WTC11 (cell line): Measurements from ENCODE around the gene LANCL2. TPM values are rescaled to one million over a fixed set of nuclear protein-coding genes. Genes with fewer than 3 reads are reported as not detected.

Experiments used
- ATAC-seq: fragments of 200-7000 bp; cut with Tn5 transposase; 2 replicates; pipeline ENCODE4 v1.10.0; 2021; ENCODE audit warnings: mild to moderate bottlenecking, moderate library complexity
- CTCF ChIA-PET: fragments of 300-600 bp; sonication (Branson Sonifier 250); formaldehyde crosslinking; loops from one replicate; lab custom pipeline; 2021; ENCODE audit warnings: antibody characterized with exemption; lab: Charles Lee
- POLR2A ChIA-PET: fragments of 350-600 bp; sonication (Branson Sonifier 250); formaldehyde crosslinking; loops from one replicate; lab custom pipeline; 2021; ENCODE audit warnings: antibody characterized with exemption; lab: Charles Lee
- DNase-seq: peaks from one replicate; pipeline ENCODE4 v3.0.0; 2021; ENCODE audit warnings: low spot score
- H3K27ac Mint-ChIP-seq: 2 replicates; pipeline ENCODE4 v1.8.0; 2021; ENCODE audit warnings: mixed read lengths
- H3K27me3 Mint-ChIP-seq: 2 replicates; pipeline ENCODE4 v1.8.0; 2021; ENCODE audit warnings: low read depth, mild to moderate bottlenecking, moderate library complexity, mixed read lengths
- H3K36me3 Mint-ChIP-seq: 2 replicates; pipeline ENCODE4 v1.8.0; 2021; ENCODE audit warnings: mixed read lengths
- H3K4me1 Mint-ChIP-seq: 2 replicates; pipeline ENCODE4 v1.8.0; 2022; ENCODE audit warnings: mixed read lengths
- H3K4me3 Mint-ChIP-seq: 2 replicates; pipeline ENCODE4 v1.8.0; 2021; ENCODE audit warnings: mild to moderate bottlenecking, moderate library complexity, mixed read lengths
- H3K9me3 Mint-ChIP-seq: 2 replicates; pipeline ENCODE4 v1.8.0; 2021; ENCODE audit warnings: mixed read lengths
- AR ChIP-seq: fragments of 250-450 bp; sonication (Bioruptor Pico); IDR thresholded peaks from 2 replicates; pipeline ENCODE4 v1.9.0; 2021; ENCODE audit warnings: mild to moderate bottlenecking
- ARID4B ChIP-seq: sonication (generic); formaldehyde crosslinking; IDR thresholded peaks from 2 replicates; pipeline ENCODE4 v1.8.0; 2023; ENCODE audit warnings: missing genetic modification reagents, mild to moderate bottlenecking, borderline replicate concordance
- ATF1 ChIP-seq: sonication (generic); formaldehyde crosslinking; IDR thresholded peaks from 2 replicates; pipeline ENCODE4 v1.8.1; 2023; ENCODE audit warnings: mild to moderate bottlenecking, moderate library complexity, missing genetic modification reagents
- ATF3 ChIP-seq: sonication (generic); formaldehyde crosslinking; conservative IDR thresholded peaks from 2 replicates; pipeline ENCODE4 v1.8.1; 2022; ENCODE audit warnings: mild to moderate bottlenecking, missing genetic modification reagents
- CREB1 ChIP-seq: sonication (generic); formaldehyde crosslinking; IDR thresholded peaks from 2 replicates; pipeline ENCODE4 v1.8.0; 2023; ENCODE audit warnings: mild to moderate bottlenecking, missing genetic modification reagents
- CREM ChIP-seq: sonication (generic); formaldehyde crosslinking; IDR thresholded peaks from 2 replicates; pipeline ENCODE4 v1.8.1; 2022; ENCODE audit warnings: mild to moderate bottlenecking, missing genetic modification reagents, moderate library complexity
- ERG ChIP-seq: fragments of 250-450 bp; sonication (Bioruptor Pico); IDR thresholded peaks from 2 replicates; pipeline ENCODE4 v1.8.0; 2021; ENCODE audit warnings: mild to moderate bottlenecking
- ETV6 ChIP-seq: sonication (generic); formaldehyde crosslinking; IDR thresholded peaks from 2 replicates; pipeline ENCODE4 v1.8.1; 2022; ENCODE audit warnings: mild to moderate bottlenecking, missing genetic modification reagents
- HMGA2 ChIP-seq: fragments of 250-450 bp; sonication (Bioruptor Pico); IDR thresholded peaks from 2 replicates; pipeline ENCODE4 v1.4.0; 2021; ENCODE audit warnings: mild to moderate bottlenecking, moderate library complexity
- MXD4 ChIP-seq: fragments of 250-450 bp; sonication (Bioruptor Pico); IDR thresholded peaks from 2 replicates; pipeline ENCODE4 v1.8.0; 2021; ENCODE audit warnings: mild to moderate bottlenecking, moderate library complexity, borderline replicate concordance
- MYBL2 ChIP-seq: sonication (generic); formaldehyde crosslinking; IDR thresholded peaks from 2 replicates; pipeline ENCODE4 v1.8.1; 2023; ENCODE audit warnings: mild to moderate bottlenecking, moderate library complexity, missing genetic modification reagents
- NFATC4 ChIP-seq: fragments of 250-450 bp; sonication (Bioruptor Pico); IDR thresholded peaks from 2 replicates; pipeline ENCODE4 v1.9.0; 2021; ENCODE audit warnings: mild to moderate bottlenecking
- NR2C2 ChIP-seq: sonication (generic); formaldehyde crosslinking; IDR thresholded peaks from 2 replicates; pipeline ENCODE4 v1.8.0; 2022; ENCODE audit warnings: mild to moderate bottlenecking, missing genetic modification reagents
- NR3C1 ChIP-seq: sonication (generic); formaldehyde crosslinking; conservative IDR thresholded peaks from 2 replicates; pipeline ENCODE4 v1.8.1; 2023; ENCODE audit warnings: low read depth, mild to moderate bottlenecking, missing genetic modification reagents
- OVOL2 ChIP-seq: fragments of 250-450 bp; sonication (Bioruptor Pico); IDR thresholded peaks from 2 replicates; pipeline ENCODE4 v1.9.0; 2021; ENCODE audit warnings: mild to moderate bottlenecking, borderline replicate concordance
- RORB ChIP-seq: fragments of 250-450 bp; sonication (Bioruptor Pico); IDR thresholded peaks from 2 replicates; pipeline ENCODE4 v1.9.0; 2021; ENCODE audit warnings: mild to moderate bottlenecking
- SMAD4 ChIP-seq: sonication (generic); formaldehyde crosslinking; IDR thresholded peaks from 2 replicates; pipeline ENCODE4 v1.8.0; 2022; ENCODE audit warnings: mild to moderate bottlenecking, missing genetic modification reagents
- TEAD4 ChIP-seq: sonication (generic); formaldehyde crosslinking; IDR thresholded peaks from 2 replicates; pipeline ENCODE4 v1.8.0; 2022; ENCODE audit warnings: mild to moderate bottlenecking, missing genetic modification reagents
- ZBTB21 ChIP-seq: sonication (generic); formaldehyde crosslinking; IDR thresholded peaks from 2 replicates; pipeline ENCODE4 v1.8.1; 2023; ENCODE audit warnings: mild to moderate bottlenecking, missing genetic modification reagents, borderline replicate concordance
- ZBTB43 ChIP-seq: sonication (generic); formaldehyde crosslinking; IDR thresholded peaks from 2 replicates; pipeline ENCODE4 v1.8.1; 2023; ENCODE audit warnings: mild to moderate bottlenecking, missing genetic modification reagents
- ZMAT4 ChIP-seq: fragments of 250-450 bp; sonication (Bioruptor Pico); IDR thresholded peaks from 2 replicates; pipeline ENCODE4 v1.9.0; 2021; ENCODE audit warnings: mild to moderate bottlenecking
- ZNF138 ChIP-seq: sonication (generic); formaldehyde crosslinking; conservative IDR thresholded peaks from 2 replicates; pipeline ENCODE4 v1.8.1; 2022; ENCODE audit warnings: mild to moderate bottlenecking, moderate library complexity, missing genetic modification reagents
- ZNF219 ChIP-seq: sonication (generic); formaldehyde crosslinking; IDR thresholded peaks from 2 replicates; pipeline ENCODE4 v1.8.0; 2023; ENCODE audit warnings: missing genetic modification reagents, mild to moderate bottlenecking, borderline replicate concordance
- ZNF263 ChIP-seq: sonication (generic); formaldehyde crosslinking; IDR thresholded peaks from 2 replicates; pipeline ENCODE4 v1.8.1; 2022; ENCODE audit warnings: low read depth, mild to moderate bottlenecking, moderate library complexity, missing genetic modification reagents
- ZNF423 ChIP-seq: fragments of 250-450 bp; sonication (Bioruptor Pico); IDR thresholded peaks from 2 replicates; pipeline ENCODE4 v2.1.2; 2022; ENCODE audit warnings: mild to moderate bottlenecking, moderate library complexity
- ZNF671 ChIP-seq: fragments of 250-450 bp; sonication (Bioruptor Pico); IDR thresholded peaks from 2 replicates; pipeline ENCODE4 v1.8.0; 2021; ENCODE audit warnings: mild to moderate bottlenecking
- total RNA-seq: library from RNA; stranded (reverse); gene quantifications from 3 replicates; pipeline ENCODE4 v1.2.3, GENCODE V29; 2021

The LANCL2 gene
- total RNA-seq, 1 experiment from 2014 or later: 13.2 TPM

- CTCF ChIA-PET: interaction anchor here (0.7 to 1.0 kb wide), 4 partner anchors 17 to 71 kb away, joined by 3 read pairs; no protein-coding TSS in a partner anchor
- ATAC-seq: no peak
- POLR2A ChIA-PET: no interaction called here
- no peak for TF ChIP-seq SMAD4
- TF ChIP-seq NR3C1: no peak
- no peak for TF ChIP-seq NFATC4 (CRISPR knock-in tag)
- no peak for TF ChIP-seq ATF1 (CRISPR knock-in tag)
- TF ChIP-seq NR2C2 (CRISPR knock-in tag): no peak
- TF ChIP-seq ZNF219 (CRISPR knock-in tag): no peak
- TF ChIP-seq CREM (CRISPR knock-in tag): no peak
- TF ChIP-seq ZBTB43 (CRISPR knock-in tag): no peak
- no peak for TF ChIP-seq ZBTB21 (CRISPR knock-in tag)
- TF ChIP-seq ZNF671 (CRISPR knock-in tag): no peak
- TF ChIP-seq ZNF138 (CRISPR knock-in tag): no peak
- no peak for TF ChIP-seq OVOL2 (CRISPR knock-in tag)
- no peak for TF ChIP-seq ERG (CRISPR knock-in tag)
- TF ChIP-seq HMGA2 (CRISPR knock-in tag): no peak
- no peak for TF ChIP-seq AR (CRISPR knock-in tag)
- no peak for TF ChIP-seq ETV6 (CRISPR knock-in tag)
- TF ChIP-seq TEAD4 (CRISPR knock-in tag): no peak
- TF ChIP-seq MYBL2 (CRISPR knock-in tag): no peak
- Mint-ChIP-seq H3K27ac (no peak overlapping the region), H3K9me3 (peaks cover 2% of the 10 kb centered on the region; the same call in 1 of the 2 replicates), H3K27me3 (no peaks in the 10 kb centered on the region), H3K36me3 (no peaks in the 10 kb centered on the region), H3K4me3 (no peak overlapping the region), H3K4me1 (no peaks in the 10 kb centered on the region)
- DNase-seq: no peak
These were observed 38.1 kb upstream of the LANCL2 start for GRCh38 chr7:55326945-55327626.

- ChIA-PET POLR2A (no interaction called here), CTCF (interaction anchor here (1.7 kb wide), 1 partner anchor 29 kb away, joined by 3 read pairs; no protein-coding TSS in a partner anchor)
- DNase-seq: no peak
- Mint-ChIP-seq H3K27me3 (no peaks in the 10 kb centered on the region), H3K4me1 (peaks cover 8% of the 10 kb centered on the region), H3K36me3 (no peaks in the 10 kb centered on the region), H3K9me3 (0 out of 2 replicates have a peak, but pooled peaks cover 3% of the 10 kb centered on the region), H3K27ac (no peak overlapping the region), H3K4me3 (no peak overlapping the region)
- no peak for ATAC-seq
- TF ChIP-seq ARID4B: no peak
- TF ChIP-seq RORB (CRISPR knock-in tag): no peak
- no peak for TF ChIP-seq MXD4 (CRISPR knock-in tag)
- no peak for TF ChIP-seq NFATC4 (CRISPR knock-in tag)
- TF ChIP-seq CREB1 (CRISPR knock-in tag): no peak
- no peak for TF ChIP-seq ZMAT4 (CRISPR knock-in tag)
- no peak for TF ChIP-seq HMGA2 (CRISPR knock-in tag)
- TF ChIP-seq ETV6 (CRISPR knock-in tag): no peak
- no peak for TF ChIP-seq NR3C1
- TF ChIP-seq MYBL2 (CRISPR knock-in tag): no peak
- TF ChIP-seq ZNF263: no peak
- TF ChIP-seq ZBTB21 (CRISPR knock-in tag): no peak
- no peak for TF ChIP-seq ZNF423 (CRISPR knock-in tag)
- TF ChIP-seq SMAD4: no peak
- no peak for TF ChIP-seq ATF3 (CRISPR knock-in tag)
These were observed 30.0 kb upstream of the LANCL2 start for GRCh38 chr7:55335151-55335550.
